CD4-positive, CD25-positive, alpha-beta regulatory T cell (primary cell): ENCODE measurements around the gene SPSB1. TPM values are rescaled to one million over a fixed set of nuclear protein-coding genes. Genes with fewer than 3 reads are reported as not detected.

ENCODE experiments used
- ATAC-seq, 2 donors: fragments of 150-1000 bp; cut with Tn5 transposase; one replicate each; pipeline ENCODE4 v1.10.0; 2021; ENCODE audit warnings: low read depth in 2 of 2, moderate number of reproducible peaks in 2 of 2, moderate library complexity in 1 of 2
- DNase-seq, 3 donors: peaks; one replicate each; pipeline versions ENCODE4 v3.0.0 to v3.0.0-alpha.2; 2012 to 2022; ENCODE audit warnings: mixed read lengths in 1 of 3
- H3K27ac ChIP-seq: one replicate; pipeline ENCODE4 v1.7.0; 2013; ENCODE audit warnings: mild to moderate bottlenecking, low read length; ENCODE audit not compliant: insufficient read depth, poor library complexity, severe bottlenecking
- H3K27me3 ChIP-seq: one replicate; pipeline ENCODE4 v1.7.0; 2013; ENCODE audit warnings: low read length; ENCODE audit not compliant: control insufficient read depth, insufficient read depth
- H3K36me3 ChIP-seq: one replicate; pipeline ENCODE4 v1.7.0; 2013; ENCODE audit warnings: mild to moderate bottlenecking, low read length, moderate library complexity; ENCODE audit not compliant: control insufficient read depth, insufficient read depth
- H3K4me1 ChIP-seq: 2 replicates; pipeline ENCODE4 v1.7.0; 2013; ENCODE audit warnings: mild to moderate bottlenecking, low read length; ENCODE audit not compliant: insufficient read depth, control insufficient read depth, poor library complexity, severe bottlenecking
- H3K4me3 ChIP-seq: one replicate; pipeline ENCODE4 v1.7.0; 2013; ENCODE audit warnings: low read depth, mild to moderate bottlenecking, low read length, moderate library complexity
- H3K9me3 ChIP-seq, 2 experiments: 1 replicate in 1 of 2; 2 replicates in 1 of 2; pipeline ENCODE4 v1.7.0; 2013; ENCODE audit warnings: low read length in 2 of 2, mild to moderate bottlenecking in 1 of 2, moderate library complexity in 1 of 2; ENCODE audit not compliant: control insufficient read depth in 2 of 2
- H3K27ac Mint-ChIP-seq, 3 donors: one replicate each; pipeline ENCODE4 v1.8.0; 2020 to 2022; ENCODE audit warnings: mild to moderate bottlenecking in 3 of 3, mixed read lengths in 3 of 3, moderate library complexity in 2 of 3
- H3K27me3 Mint-ChIP-seq: one replicate; pipeline ENCODE4 v1.8.0; 2022; ENCODE audit warnings: mild to moderate bottlenecking, mixed read lengths
- H3K36me3 Mint-ChIP-seq: one replicate; pipeline ENCODE4 v1.8.0; 2020; ENCODE audit warnings: mixed read lengths
- H3K4me1 Mint-ChIP-seq, 4 donors: one replicate each; pipeline ENCODE4 v1.8.0; 2020 to 2022; ENCODE audit warnings: mixed read lengths in 4 of 4, mild to moderate bottlenecking in 1 of 4
- H3K4me3 Mint-ChIP-seq, 4 donors: one replicate each; pipeline ENCODE4 v1.8.0; 2020 to 2022; ENCODE audit warnings: mild to moderate bottlenecking in 4 of 4, mixed read lengths in 4 of 4, moderate library complexity in 3 of 4
- H3K9me3 Mint-ChIP-seq, 7 donors: one replicate each; pipeline ENCODE4 v1.8.0; 2020 to 2022; ENCODE audit warnings: mixed read lengths in 7 of 7, mild to moderate bottlenecking in 3 of 7, moderate library complexity in 2 of 7
- polyA plus RNA-seq, 4 donors: library from polyadenylated mRNA; unstranded; fragments of 300-500 nt; fragmentation: Illumina TruSeq; gene quantifications; one replicate each; pipeline ENCODE4 v1.2.3, GENCODE V29; 2021
- total RNA-seq: library from RNA; stranded (reverse); gene quantifications from one replicate; pipeline ENCODE4 v1.2.3, GENCODE V29; 2022

SPSB1 gene
- total and polyA plus RNA-seq, 5 donors from 2014 or later: 7.0 to 19.7 (median 12.3) TPM

DNA sequence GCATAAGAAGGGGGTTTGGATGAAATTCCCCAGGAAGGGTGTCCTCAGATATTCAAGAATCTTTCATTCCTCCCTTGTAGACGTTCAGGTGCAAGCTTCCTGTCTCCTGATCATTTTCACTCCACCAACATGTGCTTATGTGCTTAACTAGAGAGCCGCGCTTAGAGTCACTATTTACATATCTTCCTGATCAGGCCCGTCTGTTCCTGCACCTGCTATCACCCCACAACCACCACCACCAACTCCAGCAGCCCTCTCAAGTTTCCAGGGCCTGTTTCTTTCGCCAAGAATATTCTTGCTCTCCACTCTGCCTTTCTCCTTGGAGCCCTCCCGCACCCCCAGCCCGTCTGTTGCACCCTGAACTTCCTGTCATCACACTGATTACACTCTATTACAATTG lies 113.4 kb downstream of the SPSB1 start:
- peaks cover 6% of the 10 kb centered on the region for H3K36me3 Mint-ChIP-seq
- ATAC-seq: no peak
- Histone ChIP-seq H3K27ac (no peak overlapping the region), H3K4me3 (no peak overlapping the region), H3K4me1 (peaks cover 5% of the 10 kb centered on the region), H3K27me3 (no peaks in the 10 kb centered on the region), H3K9me3 (no peaks in the 10 kb centered on the region), H3K36me3 (no peaks in the 10 kb centered on the region)
- peaks cover 9 to 34% (median 18%) of the 10 kb centered on the region in 4 donors for H3K4me1 Mint-ChIP-seq
- peak in 1 of 3 donors; percentile 28 for DNase-seq
- H3K27me3 Mint-ChIP-seq: no peaks in the 10 kb centered on the region
- peak overlapping the region in 2 of 4 donors; percentile 17 to 56 for H3K4me3 Mint-ChIP-seq
- peaks cover 0 to 2% (median 0%) of the 10 kb centered on the region in 7 donors for H3K9me3 Mint-ChIP-seq
- H3K27ac Mint-ChIP-seq: peak overlapping the region; percentile 22 to 59 (median 39)

DNA sequence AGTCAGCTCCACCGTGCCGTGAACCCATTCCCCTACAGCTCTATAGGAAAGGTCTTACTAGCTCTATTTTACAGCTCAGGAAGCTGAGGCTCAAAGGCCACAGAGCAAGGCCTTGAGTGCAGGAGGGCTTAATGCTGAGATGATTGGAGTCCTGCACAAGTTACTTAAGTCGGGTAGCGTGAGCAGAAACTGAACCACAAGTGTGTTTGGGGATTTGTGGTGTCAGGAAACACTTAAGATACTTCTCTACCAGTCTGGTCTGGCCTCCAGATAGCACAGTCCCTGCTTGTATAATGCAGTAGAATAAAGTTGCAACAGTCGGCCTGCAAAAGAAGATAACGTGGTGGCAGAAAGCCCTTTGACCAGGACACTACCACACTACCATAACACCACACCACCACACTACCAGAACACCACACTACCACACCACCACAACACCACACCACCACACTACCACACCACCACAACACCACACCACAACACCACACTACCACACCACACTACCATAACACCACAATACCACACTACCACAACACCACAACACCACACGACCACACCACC lies 118.1 kb downstream of the SPSB1 start:
- peak; percentile 24 to 32 for ATAC-seq
- Mint-ChIP-seq H3K9me3 (peaks cover 0 to 2% (median 0%) of the 10 kb centered on the region in 7 donors), H3K4me1 (peaks cover 11 to 52% (median 39%) of the 10 kb centered on the region in 4 donors), H3K36me3 (peaks cover 7% of the 10 kb centered on the region), H3K27me3 (no peaks in the 10 kb centered on the region), H3K27ac (peak overlapping the region; percentile 64 to 88 (median 84)), H3K4me3 (peak overlapping the region; percentile 22 to 86 (median 50))
- Histone ChIP-seq H3K4me1 (peaks cover 37% of the 10 kb centered on the region), H3K4me3 (no peak overlapping the region), H3K9me3 (no peaks in the 10 kb centered on the region), H3K36me3 (no peaks in the 10 kb centered on the region), H3K27ac (peak overlapping the region; percentile 14), H3K27me3 (no peaks in the 10 kb centered on the region)
- DNase-seq: peak; percentile 29 to 65 (median 30)

DNA sequence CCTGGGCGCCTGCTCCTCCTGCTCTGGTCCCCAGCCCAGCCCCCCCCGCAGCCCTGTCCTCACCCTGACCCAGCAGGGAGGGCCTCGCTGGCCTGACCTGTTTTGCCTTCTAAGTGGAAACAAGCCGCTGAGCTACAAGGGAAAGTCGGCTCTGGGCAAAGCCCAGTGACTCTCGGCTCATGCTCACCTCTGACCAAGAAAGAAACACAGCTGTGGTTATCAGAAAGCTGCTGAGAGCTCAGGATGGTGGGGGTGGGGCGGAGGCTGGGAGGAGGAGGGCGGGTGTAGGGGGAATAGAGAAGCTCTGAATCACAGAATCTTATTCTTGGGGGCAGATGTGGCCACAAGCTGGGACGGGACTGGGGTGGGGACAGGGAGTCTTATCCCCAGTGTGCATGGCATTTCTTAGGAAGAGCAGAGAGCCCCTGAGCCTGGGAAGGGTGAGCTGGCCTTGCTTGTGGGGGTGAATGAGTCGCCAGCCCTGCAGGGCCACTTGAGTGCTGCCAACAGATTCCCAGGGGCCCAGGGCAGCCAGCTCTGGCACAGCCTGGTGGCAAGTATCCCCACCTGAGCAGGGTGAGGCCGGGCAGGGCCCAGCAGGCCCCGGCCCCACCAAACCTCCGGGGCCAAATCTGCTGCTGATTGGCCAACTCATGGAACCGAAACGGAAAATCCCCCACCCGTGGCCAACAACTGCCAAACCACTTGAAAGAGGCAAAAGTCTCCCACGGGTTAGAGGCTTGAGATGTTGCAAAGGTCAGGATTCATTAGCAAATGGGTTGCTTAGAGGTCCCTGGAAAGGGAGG lies 120.6 kb downstream of the SPSB1 start:
- peak overlapping the region; percentile 62 for H3K4me3 ChIP-seq
- peak overlapping the region; percentile 71 for H3K27ac ChIP-seq
- Mint-ChIP-seq H3K36me3 (peaks cover 7% of the 10 kb centered on the region), H3K27ac (peak overlapping the region; percentile 56 to 88 (median 74)), H3K9me3 (peaks cover 0 to 2% (median 0%) of the 10 kb centered on the region in 7 donors), H3K4me3 (peak overlapping the region; percentile 77 to 85 (median 80)), H3K4me1 (peaks cover 11 to 69% (median 47%) of the 10 kb centered on the region in 4 donors), H3K27me3 (no peaks in the 10 kb centered on the region)
- H3K9me3 ChIP-seq: no peaks in the 10 kb centered on the region
- peaks cover 57% of the 10 kb centered on the region for H3K4me1 ChIP-seq
- ATAC-seq (peak; percentile 59 to 71), DNase-seq (peak; percentile 30 to 86 (median 35))
- H3K36me3 ChIP-seq: no peaks in the 10 kb centered on the region
- no peaks in the 10 kb centered on the region for H3K27me3 ChIP-seq

DNA sequence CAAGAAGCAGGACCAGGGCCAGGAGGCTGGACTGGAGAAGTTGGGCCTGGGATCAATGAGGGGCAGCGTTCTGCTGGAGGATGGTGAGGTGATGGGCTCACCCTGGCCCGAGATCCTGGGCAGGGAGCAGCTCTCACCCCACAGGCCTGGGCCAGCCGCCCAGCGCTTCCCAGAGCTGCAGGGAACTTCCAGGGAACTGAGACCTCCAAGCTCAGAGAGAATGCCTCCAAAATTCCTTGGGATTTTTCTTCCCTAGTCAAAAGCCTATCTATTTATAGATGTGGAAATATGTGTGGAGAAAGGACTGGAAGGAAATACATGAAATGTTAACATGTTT lies 121.2 kb downstream of the SPSB1 start:
- Mint-ChIP-seq H3K27ac (peak overlapping the region in 2 of 3 donors; percentile 60 to 74), H3K4me1 (peaks cover 11 to 73% (median 46%) of the 10 kb centered on the region in 4 donors), H3K27me3 (no peaks in the 10 kb centered on the region), H3K4me3 (peak overlapping the region; percentile 77 to 85 (median 80)), H3K9me3 (peaks cover 0 to 2% (median 0%) of the 10 kb centered on the region in 7 donors), H3K36me3 (peaks cover 7% of the 10 kb centered on the region)
- H3K27ac ChIP-seq: peak overlapping the region; percentile 71
- no peak for ATAC-seq
- peak overlapping the region; percentile 62 for H3K4me3 ChIP-seq
- H3K9me3 ChIP-seq: no peaks in the 10 kb centered on the region
- no peaks in the 10 kb centered on the region for H3K36me3 ChIP-seq
- DNase-seq: no peak
- peaks cover 63% of the 10 kb centered on the region for H3K4me1 ChIP-seq
- no peaks in the 10 kb centered on the region for H3K27me3 ChIP-seq

DNA sequence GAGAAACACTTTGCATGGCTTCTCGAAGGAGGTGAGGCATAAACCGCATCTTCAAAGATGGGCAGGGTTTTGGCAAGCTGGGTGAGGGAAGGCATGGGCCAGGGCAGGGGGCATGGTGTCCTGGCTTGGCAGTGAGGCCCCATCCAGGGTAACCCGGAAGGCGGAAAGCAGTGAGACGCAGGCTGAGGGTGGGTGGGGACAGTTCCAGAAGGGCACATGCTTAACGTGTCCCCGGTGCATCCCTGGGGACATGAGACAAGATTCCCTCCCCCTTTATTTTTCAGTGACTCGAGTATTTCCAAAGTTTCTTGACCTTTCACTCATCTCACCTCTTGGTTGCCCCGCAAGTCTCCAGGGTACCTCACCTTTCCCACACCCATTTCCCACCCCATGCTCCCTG lies 123.8 kb downstream of the SPSB1 start:
- H3K4me1 Mint-ChIP-seq: peaks cover 13 to 87% (median 45%) of the 10 kb centered on the region in 4 donors

DNA sequence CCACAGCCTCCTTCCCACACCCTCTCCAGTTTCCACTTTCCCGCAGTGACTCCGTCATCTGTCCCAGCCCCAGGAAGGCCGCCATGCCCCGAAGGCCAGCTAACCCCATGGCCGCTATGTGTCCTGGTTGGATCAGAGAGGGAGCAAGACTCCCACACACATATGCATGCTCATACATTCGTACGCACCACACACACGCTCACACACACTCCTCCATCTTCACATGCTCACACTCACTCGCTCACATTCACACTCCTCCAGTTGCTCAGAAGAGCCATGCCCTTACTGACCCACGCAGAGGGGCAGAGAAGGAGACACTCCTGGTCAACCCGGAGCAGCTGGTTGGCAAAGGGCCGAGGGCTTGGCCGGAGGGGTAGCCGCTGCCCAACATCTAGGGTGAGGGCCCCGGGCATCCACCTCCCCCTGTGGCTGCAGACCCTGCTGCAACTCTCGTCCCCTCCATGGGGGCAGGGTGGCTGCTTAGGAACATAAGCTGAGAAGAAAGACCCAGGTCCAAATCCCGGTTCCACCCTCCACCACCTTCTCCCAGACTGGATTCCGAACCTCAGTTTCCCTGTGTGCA lies 124.3 kb downstream of the SPSB1 start:
- Histone ChIP-seq H3K9me3 (no peaks in the 10 kb centered on the region), H3K27ac (peak overlapping the region; percentile 56), H3K36me3 (no peaks in the 10 kb centered on the region), H3K27me3 (no peaks in the 10 kb centered on the region), H3K4me1 (peaks cover 92% of the 10 kb centered on the region), H3K4me3 (peak overlapping the region; percentile 84)
- ATAC-seq (no peak), DNase-seq (no peak)
- peak overlapping the region; percentile 89 to 93 (median 90) for H3K4me3 Mint-ChIP-seq
- H3K4me1 Mint-ChIP-seq: peaks cover 13 to 85% (median 43%) of the 10 kb centered on the region in 4 donors
- H3K27ac Mint-ChIP-seq: peak overlapping the region in 2 of 3 donors; percentile 84 to 85
- H3K27me3 Mint-ChIP-seq: no peaks in the 10 kb centered on the region
- peaks cover 0 to 2% (median 0%) of the 10 kb centered on the region in 7 donors for H3K9me3 Mint-ChIP-seq
- no peaks in the 10 kb centered on the region for H3K36me3 Mint-ChIP-seq

More for the DNA sequence above, 123.8 kb downstream of the SPSB1 start:
- Mint-ChIP-seq H3K9me3 (peaks cover 0 to 2% (median 0%) of the 10 kb centered on the region in 7 donors), H3K27me3 (no peaks in the 10 kb centered on the region), H3K27ac (peak overlapping the region; percentile 49 to 92 (median 84)), H3K36me3 (no peaks in the 10 kb centered on the region), H3K4me3 (peak overlapping the region; percentile 89 to 93 (median 90))
- ATAC-seq: peak in 1 of 2 donors; percentile 5
- Histone ChIP-seq H3K9me3 (no peaks in the 10 kb centered on the region), H3K27me3 (no peaks in the 10 kb centered on the region), H3K4me1 (peaks cover 89% of the 10 kb centered on the region), H3K36me3 (no peaks in the 10 kb centered on the region), H3K27ac (peak overlapping the region; percentile 56), H3K4me3 (peak overlapping the region; percentile 84)
- peak in 1 of 3 donors; percentile 28 for DNase-seq

DNA sequence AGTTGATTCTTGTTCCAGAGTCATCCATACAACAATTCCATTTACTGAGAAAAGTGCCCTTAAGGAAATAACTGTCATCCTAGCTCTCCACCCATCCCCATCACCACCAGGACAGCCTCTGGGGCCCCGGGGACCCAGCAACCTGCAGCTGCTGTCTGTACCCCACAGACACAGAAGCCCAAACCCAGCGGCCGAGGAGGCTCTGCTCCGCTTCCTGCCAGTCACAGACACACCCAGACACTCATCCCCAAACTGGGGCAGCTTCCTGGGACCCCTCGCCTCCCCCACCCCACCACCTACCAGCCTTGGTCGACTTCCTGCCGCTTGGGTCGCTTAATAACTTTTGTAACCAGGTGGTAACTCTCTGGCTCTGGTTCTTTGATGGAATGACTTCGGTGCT lies 125.0 kb downstream of the SPSB1 start:
- Mint-ChIP-seq H3K36me3 (no peaks in the 10 kb centered on the region), H3K4me1 (peaks cover 13 to 81% (median 41%) of the 10 kb centered on the region in 4 donors), H3K27ac (peak overlapping the region in 2 of 3 donors; percentile 84 to 85), H3K27me3 (no peaks in the 10 kb centered on the region), H3K9me3 (peaks cover 0 to 2% (median 0%) of the 10 kb centered on the region in 7 donors), H3K4me3 (peak overlapping the region; percentile 89 to 93 (median 90))
- Histone ChIP-seq H3K4me1 (peaks cover 87% of the 10 kb centered on the region), H3K27me3 (no peaks in the 10 kb centered on the region), H3K9me3 (no peaks in the 10 kb centered on the region), H3K36me3 (no peaks in the 10 kb centered on the region), H3K4me3 (peak overlapping the region; percentile 84), H3K27ac (peak overlapping the region; percentile 9)
- DNase-seq: peak in 1 of 3 donors; percentile 83
- ATAC-seq: peak; percentile 27 to 37
